HG02852 (cell line): ENCODE data around the gene IL34.
"Not testable (repeated sequence)": the region's sequence is repeated elsewhere in the genome, so short reads cannot be mapped to it uniquely, and the experiment has no call there.

ENCODE experiments used
- ATAC-seq: cut with Tn5 transposase; IDR thresholded peaks from one replicate; pipeline ENCODE4 v1.9.1; 2021; ENCODE audit warnings: mild to moderate bottlenecking, moderate library complexity; ENCODE audit not compliant: unreplicated experiment

Gene IL34

DNA sequence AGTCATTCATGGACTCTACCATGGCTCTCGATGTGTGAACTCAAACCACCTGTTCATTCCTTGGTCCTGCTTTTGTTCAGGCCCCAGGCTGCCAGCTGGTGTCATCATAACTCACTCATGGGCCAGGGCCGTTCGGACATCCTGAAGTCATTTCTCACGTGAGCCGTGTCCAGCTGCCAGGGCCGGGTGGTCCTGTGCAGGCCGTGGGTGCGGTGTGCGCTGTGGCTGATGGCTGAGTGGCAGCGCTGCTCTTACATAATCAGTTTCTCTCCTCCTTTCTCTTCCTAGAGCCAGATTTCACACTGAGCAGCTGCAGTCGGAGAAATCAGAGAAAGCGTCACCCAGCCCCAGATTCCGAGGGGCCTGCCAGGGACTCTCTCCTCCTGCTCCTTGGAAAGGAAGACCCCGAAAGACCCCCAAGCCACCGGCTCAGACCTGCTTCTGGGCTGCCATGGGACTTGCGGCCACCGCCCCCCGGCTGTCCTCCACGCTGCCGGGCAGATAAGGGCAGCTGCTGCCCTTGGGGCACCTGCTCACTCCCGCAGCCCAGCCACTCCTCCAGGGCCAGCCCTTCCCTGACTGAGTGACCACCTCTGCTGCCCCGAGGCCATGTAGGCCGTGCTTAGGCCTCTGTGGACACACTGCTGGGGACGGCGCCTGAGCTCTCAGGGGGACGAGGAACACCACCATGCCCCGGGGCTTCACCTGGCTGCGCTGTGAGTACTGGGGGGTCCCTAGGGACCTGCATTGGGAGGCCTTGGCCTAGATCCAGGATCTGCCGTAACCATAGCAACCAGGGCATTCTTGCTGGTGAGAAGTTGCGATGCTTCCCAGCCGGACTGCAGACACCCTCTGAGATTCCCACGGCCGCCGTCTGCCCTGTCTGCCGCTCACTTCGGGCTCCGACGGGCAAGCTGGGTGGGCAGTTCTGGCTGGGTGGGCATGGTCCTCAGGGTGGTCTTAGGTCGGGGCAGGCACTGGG is at the start of gene IL34:
IL34 (plus strand) TSS at position 300 of the 982 bp plus-strand sequence; CDS start at position 689, 389 bp downstream.
- no peak for ATAC-seq

DNA sequence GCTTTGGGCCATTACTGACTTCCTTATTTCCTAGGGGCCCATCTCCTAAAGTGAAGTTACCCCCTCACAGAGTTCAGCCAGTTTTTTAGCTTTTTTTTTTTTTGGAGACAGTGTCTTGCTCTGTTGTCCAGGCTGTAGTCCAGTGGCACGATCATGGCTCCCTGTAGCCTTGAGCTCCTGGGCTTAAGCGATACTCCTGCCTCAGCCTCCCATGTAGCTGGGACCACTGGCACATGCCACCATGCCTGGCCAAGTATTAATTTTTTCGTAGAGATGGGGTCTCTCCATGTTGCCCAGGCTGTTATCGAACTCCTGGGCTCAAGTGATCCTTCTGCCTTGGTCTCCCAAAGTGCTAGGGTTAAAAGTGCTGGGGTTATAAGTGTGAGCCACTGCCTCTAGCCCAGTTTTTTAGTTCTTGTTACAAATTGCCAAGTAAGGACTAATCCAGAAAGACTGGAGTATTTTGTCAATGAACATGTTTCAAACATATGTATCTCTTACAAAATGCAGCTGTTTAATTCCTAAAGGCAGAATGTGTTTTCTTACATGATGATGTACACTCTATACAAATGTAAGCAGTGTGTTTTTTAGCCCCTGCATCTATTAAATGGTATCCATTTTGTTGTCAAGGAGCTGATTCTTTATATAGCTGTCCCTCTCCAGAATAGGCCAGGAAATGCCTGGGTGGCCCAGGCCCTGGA is 49.1 kb upstream of the IL34 start:
- ATAC-seq, result no peak

DNA sequence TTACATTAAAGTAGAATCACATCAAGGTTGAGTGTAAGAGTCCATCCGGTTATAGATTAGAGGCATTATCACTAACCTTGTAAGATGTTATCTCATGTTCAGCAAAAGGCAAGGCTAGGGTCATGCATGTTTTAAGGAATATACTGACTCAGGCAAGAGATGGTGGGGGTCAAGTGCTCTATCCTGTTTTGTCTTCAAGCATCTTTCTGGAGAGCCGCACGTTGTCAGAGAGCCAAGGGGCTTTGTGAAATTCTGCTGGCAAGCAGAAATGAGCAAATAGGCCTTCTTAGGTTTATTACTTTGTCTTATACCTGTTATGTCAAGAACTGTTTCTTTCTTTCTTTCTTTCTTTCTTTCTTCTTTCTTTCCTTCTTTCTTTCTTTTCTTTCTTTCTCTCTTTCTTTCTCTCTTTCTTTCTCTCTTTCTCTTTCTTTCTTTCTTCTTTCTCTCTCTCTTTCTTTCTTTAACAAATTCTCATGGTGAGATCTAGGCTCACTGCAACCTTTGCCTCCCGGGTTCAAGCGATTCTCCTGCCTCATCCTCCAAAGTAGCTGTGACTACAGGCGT is 47.3 kb upstream of the IL34 start:
- no peak for ATAC-seq

DNA sequence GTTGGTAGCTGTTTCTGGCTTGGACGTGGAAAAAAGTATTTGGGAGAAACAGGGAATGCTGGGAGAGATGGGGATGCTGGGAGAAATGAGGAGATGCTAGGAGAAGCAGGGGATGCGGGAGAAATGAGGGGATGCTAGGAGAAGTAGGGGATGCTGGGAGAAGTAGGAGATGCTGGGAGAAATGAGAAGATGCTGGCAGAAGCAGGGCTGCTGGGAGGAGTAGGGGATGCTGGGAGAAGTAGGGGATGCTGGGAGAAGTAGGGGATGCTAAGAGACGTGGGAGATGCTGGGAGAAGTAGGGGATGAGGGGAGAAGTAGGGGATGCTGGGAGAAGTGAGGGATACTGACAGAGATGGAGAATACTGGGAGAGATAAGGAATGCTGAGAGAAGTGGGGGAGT is 45.6 kb upstream of the IL34 start:
- ATAC-seq, result no peak

DNA sequence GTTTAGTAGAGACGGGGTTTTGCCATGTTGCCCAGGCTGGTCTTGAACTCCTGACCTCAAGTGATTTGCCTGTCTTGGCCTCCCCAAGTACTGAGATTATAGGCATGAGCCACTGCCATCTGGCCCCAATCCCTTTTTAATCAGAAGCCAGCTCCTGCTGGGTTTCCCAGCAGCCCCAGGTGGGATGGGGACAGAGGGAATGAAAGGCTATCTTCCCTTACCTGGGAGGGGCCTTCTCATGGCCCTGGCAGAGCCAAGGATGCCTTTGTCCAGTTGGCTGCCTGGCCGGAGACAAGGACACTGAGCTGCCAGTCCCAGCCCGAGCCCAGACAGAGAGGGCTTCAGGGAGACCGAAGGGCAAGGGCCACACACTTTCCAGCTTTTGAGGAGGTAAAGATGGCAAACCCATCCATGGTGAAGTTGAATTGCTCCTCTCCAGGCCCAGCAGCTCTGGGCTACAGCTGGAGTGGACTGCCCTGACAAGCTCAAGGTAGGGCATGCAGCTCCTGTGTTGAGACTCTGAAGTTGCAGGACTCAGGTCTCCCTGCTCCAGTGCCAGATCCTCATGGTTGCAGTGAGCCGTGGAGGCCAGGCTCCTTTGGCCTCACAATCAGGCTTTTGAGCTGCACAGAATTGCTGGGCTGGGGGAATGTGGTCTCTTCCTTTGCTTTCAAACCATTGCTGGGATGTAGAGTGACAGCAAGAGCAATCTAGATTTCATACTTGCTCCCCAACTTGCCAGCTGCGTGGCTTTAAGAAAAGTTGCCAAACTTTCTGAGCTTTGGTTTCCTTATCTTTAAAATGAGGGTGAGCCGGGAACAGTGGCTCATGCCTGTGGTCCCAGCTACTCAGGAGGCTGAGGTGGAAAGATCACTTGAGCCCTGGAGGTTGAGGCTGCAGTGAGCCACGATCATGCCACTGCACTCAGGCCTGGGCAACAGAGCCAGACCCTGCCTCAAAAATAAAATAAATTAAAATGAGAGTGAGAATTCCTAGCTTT is 44.5 kb upstream of the IL34 start:
- ATAC-seq, result no peak

DNA sequence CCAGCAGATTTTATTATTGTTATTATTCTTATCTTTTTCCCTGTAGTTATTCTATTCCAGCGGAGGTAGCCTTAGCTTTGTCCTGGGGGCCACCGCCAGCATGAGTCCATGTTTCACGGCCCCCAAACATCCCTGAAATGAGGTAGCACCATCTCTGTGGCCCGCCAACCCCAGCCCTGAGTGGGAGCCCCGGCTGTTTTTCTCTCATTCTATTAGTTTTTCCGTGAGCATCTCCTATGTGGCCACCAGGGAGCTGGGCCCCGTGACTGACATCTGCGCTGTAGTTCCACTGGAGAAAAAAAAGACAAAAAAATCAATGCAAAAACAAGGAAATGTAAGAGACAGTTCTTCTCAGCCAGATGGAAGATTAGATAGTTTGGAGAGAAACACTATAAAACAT is 43.5 kb upstream of the IL34 start:
- ATAC-seq, result no peak

DNA sequence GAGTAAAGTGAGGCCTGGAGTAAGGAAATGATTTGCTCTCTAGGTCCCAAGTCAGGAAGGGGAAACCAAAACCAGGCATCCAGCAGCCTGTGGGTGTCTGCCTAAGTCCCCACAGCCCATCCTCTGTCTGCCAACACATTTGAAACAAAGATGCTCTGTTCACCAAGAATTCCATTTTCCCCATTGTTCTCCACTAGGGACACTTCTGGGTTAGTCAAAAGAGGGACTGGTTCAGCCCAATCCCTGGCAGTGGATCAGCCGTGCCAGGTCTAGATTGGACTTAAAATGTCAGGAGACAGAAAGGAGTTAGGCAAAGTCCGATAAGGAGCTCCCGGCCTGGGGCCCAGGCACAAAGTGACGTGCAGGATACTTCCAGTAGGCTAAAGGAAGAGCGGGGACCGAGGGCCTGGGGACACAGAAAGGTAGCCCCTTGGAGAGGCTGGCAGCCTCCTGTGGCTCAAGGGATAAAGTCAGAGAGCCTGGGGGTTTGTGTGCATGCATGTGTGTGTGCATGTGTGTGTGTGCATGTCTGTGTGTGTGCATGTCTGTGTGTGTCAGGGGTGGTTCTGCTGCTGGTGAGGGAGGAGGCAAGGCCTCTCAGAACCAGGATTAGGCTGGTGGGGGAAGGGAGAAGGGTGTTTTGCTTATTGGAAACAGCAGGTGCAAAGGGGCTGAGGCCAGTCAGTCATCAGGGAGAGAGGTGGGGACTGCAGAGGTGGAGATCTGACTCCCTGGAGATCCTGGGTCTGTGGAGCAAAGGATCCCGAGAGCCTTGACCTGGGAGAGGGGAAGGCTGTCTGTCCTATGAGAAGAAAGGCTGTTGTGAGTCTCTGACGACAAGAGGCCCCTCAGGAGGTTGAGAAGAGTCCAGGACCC is 41.7 kb upstream of the IL34 start:
- ATAC-seq, result no peak

DNA sequence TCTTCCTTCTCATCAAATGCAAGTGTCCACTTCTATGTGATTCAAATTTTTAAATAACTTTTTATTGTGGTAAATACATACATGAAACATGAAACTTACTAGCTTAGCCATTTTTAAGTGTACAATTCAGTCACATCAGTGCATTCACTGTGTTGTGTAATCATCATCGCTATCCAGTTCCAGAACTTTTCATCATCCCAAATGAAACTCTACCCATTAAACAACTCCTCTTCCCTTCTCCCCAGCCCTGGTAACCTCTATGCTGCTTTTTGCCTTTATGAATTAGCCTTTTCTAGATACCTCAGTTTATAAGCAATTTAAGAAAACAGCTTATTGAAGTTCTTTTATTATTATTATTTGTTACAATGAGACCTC is 41.1 kb upstream of the IL34 start:
- ATAC-seq, result no peak

DNA sequence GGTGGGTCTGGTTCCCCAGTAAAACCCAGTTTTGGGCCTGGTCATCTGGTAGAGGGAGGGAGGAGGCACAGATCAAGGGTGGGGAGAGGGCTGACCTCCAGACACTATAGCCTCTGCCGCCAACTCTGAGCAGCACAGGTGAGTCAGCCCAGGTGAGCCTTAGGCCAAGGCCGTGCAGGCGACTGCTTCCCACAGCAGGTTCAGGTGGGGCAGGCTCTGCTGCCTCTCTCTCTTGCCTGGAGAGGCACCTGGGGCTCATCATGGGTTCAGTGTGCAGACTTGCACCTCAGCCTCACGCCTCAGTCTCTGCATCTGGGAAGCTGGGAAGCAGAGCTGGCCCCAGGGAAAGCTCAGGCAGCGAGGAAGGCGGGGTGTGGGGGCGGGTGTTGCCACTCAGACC is 37.8 kb upstream of the IL34 start:
- no peak for ATAC-seq

DNA sequence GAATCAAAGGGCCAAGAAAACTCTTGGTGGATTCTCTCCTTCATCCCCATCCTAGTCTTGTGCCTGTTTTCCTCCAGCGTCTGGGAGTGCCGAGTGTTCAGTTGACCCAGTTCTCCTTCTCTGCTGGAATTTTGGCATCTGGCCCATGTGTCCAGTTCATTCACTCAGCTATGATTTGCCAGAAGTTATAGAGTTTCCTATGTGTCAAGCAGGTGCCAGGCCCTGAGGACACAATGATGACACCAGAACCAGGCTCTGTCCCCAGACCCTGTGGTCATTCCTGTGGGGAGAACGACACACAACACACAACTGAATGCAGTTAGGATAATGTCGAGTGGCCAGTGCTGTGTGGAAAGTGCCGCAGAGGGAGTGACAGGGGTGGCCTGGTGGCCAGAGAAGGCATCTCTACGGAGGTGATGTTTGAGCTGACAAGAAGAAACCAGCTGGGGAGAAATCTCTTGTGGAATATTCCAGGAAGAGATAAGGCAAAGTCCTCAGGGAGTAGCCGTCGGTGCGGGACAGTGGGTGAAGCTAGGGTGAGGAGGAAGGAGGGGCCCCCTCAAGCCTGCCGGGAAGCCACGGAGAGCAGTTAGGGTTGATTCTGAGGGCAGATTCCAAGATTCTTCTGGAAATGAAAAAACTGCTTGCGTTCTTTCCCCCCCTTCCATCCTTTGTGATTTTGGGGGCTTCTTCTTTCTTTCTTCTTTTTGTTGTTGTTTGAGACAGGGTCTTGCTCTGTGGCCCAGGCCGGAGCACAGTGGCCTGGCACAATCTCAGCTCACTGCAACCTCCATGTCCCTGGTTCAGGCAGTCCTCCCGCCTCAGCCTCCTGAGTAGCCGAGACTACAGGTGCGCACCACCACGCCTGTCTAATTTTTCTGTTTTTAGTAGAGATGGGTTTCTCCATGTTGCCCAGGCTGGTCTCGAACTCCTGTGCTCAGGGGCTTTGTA is 35.8 kb upstream of the IL34 start:
- ATAC-seq, result no peak

DNA sequence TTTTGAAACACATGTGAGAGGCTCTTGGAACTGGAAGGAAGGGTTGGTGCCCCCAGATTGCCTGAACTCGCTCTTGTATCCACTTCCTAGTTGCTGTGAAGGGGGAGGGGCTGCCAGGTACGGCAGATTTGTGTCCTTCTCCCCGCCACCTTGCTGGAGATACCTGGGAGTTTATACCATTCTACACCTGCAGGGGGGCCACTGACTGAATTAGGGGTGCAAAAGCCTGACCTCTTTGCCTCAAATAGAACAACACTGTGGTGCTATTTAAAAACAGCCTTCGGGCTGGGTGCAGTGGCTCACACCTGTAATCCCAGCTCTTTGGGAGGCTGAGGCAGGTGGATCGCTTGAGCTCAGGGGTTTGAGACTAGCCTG is 35.1 kb upstream of the IL34 start:
- ATAC-seq, result no peak

DNA sequence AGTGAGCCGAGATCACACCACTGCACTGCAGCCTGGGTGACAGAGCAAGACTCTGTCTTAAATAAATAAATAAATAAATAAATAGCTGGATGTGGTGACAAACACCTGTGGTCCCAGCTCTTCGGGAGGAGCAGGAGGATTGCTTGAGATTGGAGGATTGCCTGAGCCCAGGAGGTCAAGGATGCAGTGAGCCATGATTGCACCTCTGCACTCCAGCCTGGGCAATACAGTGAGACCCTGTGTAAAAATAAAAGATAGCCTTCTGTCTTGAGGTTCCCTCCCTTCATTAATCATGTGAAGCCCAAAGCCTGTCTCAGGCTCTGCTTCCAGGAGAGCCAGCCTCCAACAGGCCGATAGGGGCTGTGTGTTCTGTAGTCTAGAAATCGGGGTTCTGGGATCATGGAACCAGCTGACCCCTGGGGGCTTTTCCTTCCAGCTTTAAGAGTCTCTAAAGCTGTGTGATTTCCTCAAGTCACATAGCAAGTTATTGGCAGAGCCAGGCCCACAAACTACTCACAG is 34.5 kb upstream of the IL34 start:
- no peak for ATAC-seq

DNA sequence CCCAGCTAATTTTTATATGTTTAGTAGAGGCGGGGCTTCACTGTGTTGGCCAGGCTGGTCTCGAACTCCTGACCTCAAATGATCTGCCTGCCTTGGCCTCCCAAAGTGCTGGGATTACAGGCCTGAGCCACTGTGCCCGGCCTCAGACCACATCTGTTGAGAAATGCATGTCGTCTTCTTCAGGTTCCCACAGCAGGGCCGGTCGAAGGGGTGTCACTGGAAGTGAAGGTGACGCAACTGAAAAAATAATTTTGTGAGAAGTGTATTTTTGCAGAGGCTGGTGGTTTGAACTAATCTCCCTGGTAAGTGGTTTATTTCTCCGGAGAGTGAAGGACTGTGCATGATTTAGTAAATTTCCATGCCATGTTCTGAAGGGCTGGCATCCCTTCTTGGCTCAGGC is 33.4 kb upstream of the IL34 start:
- ATAC-seq, result no peak

DNA sequence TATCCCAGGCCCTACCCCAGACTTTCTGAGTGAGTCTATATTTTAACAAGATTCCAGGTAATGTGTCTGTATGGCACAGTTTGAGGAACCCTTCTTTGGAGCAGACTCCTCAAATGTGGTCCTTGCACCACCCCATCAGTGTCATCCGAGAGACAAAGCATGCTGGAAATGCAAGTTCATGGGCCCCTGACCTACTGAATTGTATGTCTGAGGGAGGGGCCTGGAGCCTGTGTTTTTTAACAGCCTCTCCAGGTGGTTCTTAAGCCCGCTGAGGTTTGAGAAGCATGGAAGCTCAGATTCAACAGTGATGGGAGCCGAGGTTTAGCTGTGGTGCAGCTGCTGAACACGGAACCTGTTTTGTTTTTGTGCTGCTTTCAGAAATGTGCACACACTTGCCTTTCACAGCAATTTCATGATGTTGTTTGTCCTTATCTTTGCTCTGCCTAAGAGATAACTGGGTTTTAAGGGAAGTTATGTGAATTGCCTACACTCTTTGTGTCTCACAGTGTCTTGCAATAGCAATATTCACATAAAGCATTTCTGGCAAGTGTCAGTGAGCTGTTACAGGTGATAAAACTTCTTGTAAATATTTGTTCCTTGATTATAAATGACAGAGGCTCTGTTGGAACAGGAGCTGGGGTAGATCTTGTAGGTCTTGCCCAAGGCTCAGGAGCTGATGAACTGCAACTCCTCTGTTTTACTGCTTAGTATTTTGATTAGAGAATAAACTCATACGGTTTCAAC is 32.0 kb upstream of the IL34 start:
- ATAC-seq, result no peak

DNA sequence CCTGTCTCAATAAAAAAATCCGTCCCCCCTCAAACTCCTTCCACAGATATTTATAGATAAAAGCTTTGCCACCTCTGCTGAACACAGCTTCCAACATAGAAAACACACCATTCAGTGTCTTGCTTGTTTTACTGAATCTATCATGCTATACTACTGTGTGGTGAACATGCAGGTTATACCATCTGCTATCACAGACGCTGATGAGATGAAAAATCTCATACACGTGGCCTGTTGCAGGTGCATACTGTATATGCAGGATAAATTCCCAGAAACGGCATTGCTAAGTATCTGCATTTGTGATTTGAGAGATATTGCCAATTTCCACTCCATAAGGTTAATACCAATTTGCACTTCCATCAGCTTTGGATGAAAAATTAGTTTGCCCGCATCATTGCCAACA is 30.4 kb upstream of the IL34 start:
- ATAC-seq, result no peak

DNA sequence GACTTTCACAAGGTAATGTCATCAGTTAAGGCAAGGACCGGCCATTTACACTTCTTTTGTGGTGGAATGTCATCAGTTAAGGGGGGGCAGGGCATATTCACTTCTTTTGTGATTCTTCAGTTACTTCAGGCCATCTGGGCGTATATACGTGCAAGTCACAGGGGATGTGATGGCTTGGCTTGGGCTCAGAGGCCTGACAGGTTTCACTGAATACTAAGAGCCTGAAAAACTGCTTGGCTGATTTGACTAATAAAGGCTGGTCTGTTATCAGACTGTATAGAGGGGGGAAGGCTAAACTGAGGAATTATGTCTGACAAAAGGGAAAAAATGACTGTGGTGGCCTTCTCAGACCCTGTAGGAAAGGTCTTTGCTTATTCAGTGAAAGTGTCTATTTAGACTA is 24.5 kb upstream of the IL34 start:
- not testable (repeated sequence) for ATAC-seq

DNA sequence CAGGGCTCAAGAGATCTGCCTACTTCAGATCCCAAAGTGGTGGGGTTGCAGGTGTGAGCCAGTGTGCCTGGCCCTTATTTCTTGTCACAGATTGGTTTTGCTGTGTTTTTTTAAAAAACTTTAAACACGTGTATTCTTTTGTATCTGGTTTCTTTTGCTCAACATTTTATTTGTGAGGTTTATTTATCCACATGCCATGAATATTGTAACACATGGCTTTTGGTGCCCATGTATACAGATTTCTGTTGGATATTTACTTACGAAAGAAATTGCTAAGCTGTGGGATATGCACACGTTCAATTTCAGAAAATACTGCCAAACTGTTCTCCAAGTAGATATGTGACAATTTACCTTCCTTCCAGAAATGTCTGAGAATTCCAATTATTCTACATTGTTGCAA is 18.7 kb upstream of the IL34 start:
- ATAC-seq, result no peak
